CD4-positive, alpha-beta T cell (primary cell): ENCODE measurements around the gene SPC24. TPM values are rescaled to one million over a fixed set of nuclear protein-coding genes. Genes with fewer than 3 reads are reported as not detected.

Source experiments
- ATAC-seq: fragments of 200-7000 bp; cut with Tn5 transposase; one replicate; pipeline ENCODE4 v1.10.0; 2022; ENCODE audit warnings: mild to moderate bottlenecking; ENCODE audit not compliant: poor library complexity
- CTCF ChIA-PET: fragments of 350-600 bp; sonication (Branson Sonifier 250); formaldehyde crosslinking; loops from one replicate; lab custom pipeline; 2021; ENCODE audit warnings: antibody characterized with exemption, inconsistent platforms; lab: Charles Lee
- POLR2A ChIA-PET: fragments of 350-600 bp; sonication (Branson Sonifier 250); formaldehyde crosslinking; loops from one replicate; lab custom pipeline; 2021; ENCODE audit warnings: antibody characterized with exemption, inconsistent platforms; lab: Charles Lee
- DNase-seq, 14 experiments: peaks; one replicate each; pipeline ENCODE4 v3.0.0-alpha.2; 2013 to 2020; ENCODE audit warnings: mixed read lengths in 2 of 14
- H3K27ac ChIP-seq, 2 donors: one replicate each; pipeline versions ENCODE4 v1.5.1 to v1.7.0; 2013; ENCODE audit warnings: low read length in 2 of 2, low read depth in 1 of 2, mild to moderate bottlenecking in 1 of 2
- H3K27me3 ChIP-seq, 2 experiments: 1 replicate in 1 of 2; 2 replicates in 1 of 2; pipeline versions ENCODE4 v1.6.1 to v1.7.0; 2013; ENCODE audit warnings: low read length in 2 of 2, control low read depth in 1 of 2, mild to moderate bottlenecking in 1 of 2, moderate library complexity in 1 of 2; ENCODE audit not compliant: insufficient read depth in 2 of 2, control insufficient read depth in 1 of 2
- H3K36me3 ChIP-seq: one replicate; pipeline ENCODE4 v1.6.1; 2013; ENCODE audit warnings: low read length, control low read depth; ENCODE audit not compliant: insufficient read depth
- H3K4me1 ChIP-seq: one replicate; pipeline ENCODE4 v1.6.1; 2013; ENCODE audit warnings: low read length, control low read depth; ENCODE audit not compliant: insufficient read depth
- H3K4me3 ChIP-seq: one replicate; pipeline ENCODE4 v1.5.1; 2013; ENCODE audit warnings: mild to moderate bottlenecking, low read length, moderate library complexity
- H3K9me3 ChIP-seq, 2 experiments: 1 replicate in 1 of 2; 2 replicates in 1 of 2; pipeline versions ENCODE4 v1.6.1 to v1.7.0; 2013; ENCODE audit warnings: low read length in 2 of 2, mild to moderate bottlenecking in 2 of 2, control low read depth in 1 of 2, moderate library complexity in 1 of 2; ENCODE audit not compliant: control insufficient read depth in 1 of 2, insufficient read depth in 1 of 2
- H3K27ac Mint-ChIP-seq: one replicate; pipeline ENCODE4 v1.8.0; 2020; ENCODE audit warnings: mixed read lengths
- H3K27me3 Mint-ChIP-seq: one replicate; pipeline ENCODE4 v1.8.0; 2021; ENCODE audit warnings: mixed read lengths
- H3K36me3 Mint-ChIP-seq: one replicate; pipeline ENCODE4 v1.8.0; 2021; ENCODE audit warnings: low read depth, mixed read lengths
- H3K4me1 Mint-ChIP-seq: one replicate; pipeline ENCODE4 v1.8.0; 2021; ENCODE audit warnings: low read depth, mixed read lengths
- H3K4me3 Mint-ChIP-seq: one replicate; pipeline ENCODE4 v1.8.0; 2020; ENCODE audit warnings: mild to moderate bottlenecking, mixed read lengths
- H3K9me3 Mint-ChIP-seq: one replicate; pipeline ENCODE4 v1.8.0; 2020; ENCODE audit warnings: mixed read lengths
- intact Hi-C, 2 experiments: fragments of 100-400 bp; cut with DNase I in 1 of 2; cut with micrococcal nuclease in 1 of 2; formaldehyde crosslinking; loops; one replicate each; pipeline versions ENCODE4 v1.15.1 to v1.9.0; 2023 to 2025; cut with DNase I, micrococcal nuclease
- total RNA-seq, 174 experiments: library from RNA in 2 of 174; stranded (reverse) in 2 of 174; gene quantifications; one replicate each; pipeline ENCODE4 v1.2.3 and lab custom pipeline; 2021 to 2026
- TF ChIP-seq, protein P1 (sequence below): fragments of 200-600 bp; IDR thresholded peaks from one replicate; pipeline ENCODE4 v1.8.0; 2022; ENCODE audit warnings: antibody characterized with exemption, mild to moderate bottlenecking

SPC24 gene
- total RNA-seq, 2 experiments from 2014 or later = 0.59 to 1.5 TPM

DNA sequence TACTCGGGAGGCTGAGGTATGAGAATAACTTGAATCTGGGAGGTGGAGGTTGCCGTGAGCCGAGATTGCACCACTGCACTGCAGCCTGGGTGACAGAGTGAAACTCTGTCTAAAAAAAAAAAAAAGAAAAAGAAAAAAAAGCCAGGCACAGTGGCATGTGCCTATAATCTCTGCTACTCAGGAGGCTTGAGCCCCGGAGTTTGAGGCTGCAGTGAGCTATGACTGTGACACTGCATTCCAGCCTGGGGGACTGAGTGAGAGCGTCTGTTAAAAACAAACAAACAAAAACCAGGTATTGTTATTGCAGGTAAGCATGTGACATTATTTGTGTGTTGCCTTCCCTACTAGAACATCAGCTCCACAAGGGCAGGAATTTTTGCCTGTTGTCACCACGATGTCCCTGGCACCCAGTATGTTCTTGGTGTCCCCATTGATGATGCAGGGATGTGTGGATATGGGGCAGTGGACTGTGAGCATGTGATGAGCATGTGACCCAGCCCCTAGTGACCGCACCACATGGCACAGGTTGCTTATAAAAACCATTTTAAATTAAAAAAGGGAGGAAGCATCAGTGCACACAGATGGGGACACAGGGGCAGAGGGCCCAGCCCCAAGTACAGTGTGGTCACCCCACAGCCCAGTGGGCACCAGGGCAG lies 43.3 kb upstream of the SPC24 start:
- TF ChIP-seq, protein P1, sequence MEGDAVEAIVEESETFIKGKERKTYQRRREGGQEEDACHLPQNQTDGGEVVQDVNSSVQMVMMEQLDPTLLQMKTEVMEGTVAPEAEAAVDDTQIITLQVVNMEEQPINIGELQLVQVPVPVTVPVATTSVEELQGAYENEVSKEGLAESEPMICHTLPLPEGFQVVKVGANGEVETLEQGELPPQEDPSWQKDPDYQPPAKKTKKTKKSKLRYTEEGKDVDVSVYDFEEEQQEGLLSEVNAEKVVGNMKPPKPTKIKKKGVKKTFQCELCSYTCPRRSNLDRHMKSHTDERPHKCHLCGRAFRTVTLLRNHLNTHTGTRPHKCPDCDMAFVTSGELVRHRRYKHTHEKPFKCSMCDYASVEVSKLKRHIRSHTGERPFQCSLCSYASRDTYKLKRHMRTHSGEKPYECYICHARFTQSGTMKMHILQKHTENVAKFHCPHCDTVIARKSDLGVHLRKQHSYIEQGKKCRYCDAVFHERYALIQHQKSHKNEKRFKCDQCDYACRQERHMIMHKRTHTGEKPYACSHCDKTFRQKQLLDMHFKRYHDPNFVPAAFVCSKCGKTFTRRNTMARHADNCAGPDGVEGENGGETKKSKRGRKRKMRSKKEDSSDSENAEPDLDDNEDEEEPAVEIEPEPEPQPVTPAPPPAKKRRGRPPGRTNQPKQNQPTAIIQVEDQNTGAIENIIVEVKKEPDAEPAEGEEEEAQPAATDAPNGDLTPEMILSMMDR = no peak
- ATAC-seq (no peak), DNase-seq (no peak)
- Histone ChIP-seq H3K27ac (no peak overlapping the region), H3K4me1 (peaks cover 22% of the 10 kb centered on the region), H3K9me3 (peaks cover 0 to 3% of the 10 kb centered on the region in 2 experiments), H3K27me3 (peaks cover 11% of the 10 kb centered on the region in 2 experiments), H3K36me3 (no peaks in the 10 kb centered on the region), H3K4me3 (no peak overlapping the region)
- CTCF ChIA-PET = no interaction called here
- Mint-ChIP-seq H3K4me3 (peak overlapping the region; percentile 34), H3K27ac (no peak overlapping the region), H3K4me1 (peaks cover 8% of the 10 kb centered on the region), H3K36me3 (no peaks in the 10 kb centered on the region), H3K9me3 (no peaks in the 10 kb centered on the region), H3K27me3 (peaks cover 29% of the 10 kb centered on the region)
- intact Hi-C loops = loop anchor here in 1 of 2 experiments (5.0 kb wide), 1 partner anchor 42 kb away; the partner anchor contains the start of gene SPC24
- POLR2A ChIA-PET = no interaction called here

DNA sequence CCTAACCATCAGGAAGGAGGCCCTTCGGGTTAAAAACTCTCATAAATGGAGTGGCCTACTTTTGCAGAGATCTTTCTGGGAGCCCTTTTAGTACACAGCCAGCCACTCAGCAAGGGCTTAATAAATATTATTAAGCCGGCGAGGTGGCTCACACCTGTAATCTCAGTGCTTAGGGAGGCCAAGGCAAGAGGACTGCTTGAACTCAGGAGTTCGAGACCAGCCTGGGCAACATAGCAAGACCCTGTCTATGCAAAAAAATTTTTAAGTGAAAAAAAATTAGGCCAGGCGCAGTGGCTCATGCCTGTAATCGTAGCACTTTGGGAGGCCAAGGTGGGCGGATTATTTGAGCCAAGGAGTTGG lies 42.6 kb upstream of the SPC24 start:
- H3K27ac Mint-ChIP-seq = no peak overlapping the region
- no peaks in the 10 kb centered on the region for H3K9me3 Mint-ChIP-seq
- H3K4me1 ChIP-seq = peaks cover 22% of the 10 kb centered on the region
- no peak for DNase-seq
- H3K9me3 ChIP-seq = peaks cover 0 to 3% of the 10 kb centered on the region in 2 experiments
- H3K4me3 Mint-ChIP-seq = peak overlapping the region; percentile 43
- no peaks in the 10 kb centered on the region for H3K36me3 Mint-ChIP-seq
- ATAC-seq = no peak
- POLR2A ChIA-PET = no interaction called here
- H3K4me1 Mint-ChIP-seq = peaks cover 8% of the 10 kb centered on the region
- H3K36me3 ChIP-seq = no peaks in the 10 kb centered on the region
- CTCF ChIA-PET = no interaction called here
- peaks cover 11% of the 10 kb centered on the region in 2 experiments for H3K27me3 ChIP-seq
- intact Hi-C loops = loop anchor here in 1 of 2 experiments (5.0 kb wide), 1 partner anchor 41 kb away; the partner anchor contains the start of gene SPC24
- H3K4me3 ChIP-seq = peak overlapping the region; percentile 48
- H3K27ac ChIP-seq = no peak overlapping the region
- peaks cover 22% of the 10 kb centered on the region for H3K27me3 Mint-ChIP-seq
- TF ChIP-seq, protein P1 = no peak

DNA sequence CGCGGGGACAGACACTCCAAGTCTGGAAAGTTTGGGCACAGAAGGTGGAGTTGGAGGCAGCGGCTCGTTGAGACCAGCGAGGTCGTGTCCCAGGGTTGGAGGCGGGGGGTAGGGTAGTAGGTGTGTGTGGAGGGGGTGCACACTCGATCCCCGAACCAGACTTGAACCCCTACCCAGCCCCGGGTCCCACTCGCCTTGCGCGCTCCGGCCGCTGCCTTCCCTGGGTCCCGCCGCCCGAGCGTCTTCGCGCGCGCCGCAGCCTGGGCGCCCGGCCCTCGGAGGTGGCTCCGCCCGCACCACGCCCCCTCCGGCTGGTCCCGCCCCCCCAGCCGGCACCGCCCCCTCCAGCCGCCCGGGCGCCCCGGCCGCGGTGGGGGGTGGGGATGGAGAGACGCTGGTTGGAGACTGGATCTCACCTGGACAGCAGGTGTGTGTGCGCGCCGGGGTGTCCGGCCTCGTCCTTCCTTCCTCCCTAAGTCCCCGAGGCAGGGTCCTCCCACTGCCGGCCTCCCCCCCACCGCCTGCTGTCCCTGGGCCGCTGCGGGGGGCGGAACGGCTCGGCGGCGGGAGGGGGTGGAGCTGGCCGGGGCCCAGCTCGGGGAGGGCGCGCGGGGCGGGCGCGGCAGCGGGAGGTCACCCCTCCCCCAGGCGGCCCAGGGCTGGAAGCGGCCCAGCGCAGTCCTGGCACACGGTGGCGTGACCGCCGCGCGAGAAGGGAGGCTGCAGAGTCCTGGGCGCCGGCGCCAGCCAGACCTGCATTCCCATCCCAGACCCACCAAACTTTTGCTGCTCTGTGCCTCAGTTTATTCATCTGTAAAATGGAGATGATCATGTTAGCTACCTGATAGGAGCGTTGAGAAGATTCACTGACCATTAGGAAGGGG lies 42.0 kb upstream of the SPC24 start, which contains the start of gene KANK2:
TSS of gene KANK2 (minus strand) at position 255 of the 884 bp plus-strand sequence. CDS start 3,034 bp downstream, outside the sequence.
- no peaks in the 10 kb centered on the region for H3K9me3 Mint-ChIP-seq
- intact Hi-C loops = loop anchor here in 1 of 2 experiments (5.0 kb wide), 1 partner anchor 40 kb away; the partner anchor contains the start of gene SPC24
- Histone ChIP-seq H3K27me3 (peaks cover 11% of the 10 kb centered on the region in 2 experiments), H3K4me3 (peak within 1 kb of the TSS; percentile 48), H3K4me1 (peaks cover 22% of the 10 kb centered on the region), H3K36me3 (no peaks in the 10 kb centered on the region), H3K27ac (no peak within 1 kb of the TSS), H3K9me3 (peaks cover 0 to 3% of the 10 kb centered on the region in 2 experiments)
- H3K36me3 Mint-ChIP-seq = no peaks in the 10 kb centered on the region
- DNase-seq = peak; percentile 34 to 86 (median 66)
- POLR2A ChIA-PET = no interaction called here
- TF ChIP-seq, protein P1 = no peak
- H3K27ac Mint-ChIP-seq = no peak within 1 kb of the TSS
- H3K4me3 Mint-ChIP-seq = peak within 1 kb of the TSS; percentile 68
- CTCF ChIA-PET = no interaction called here
- H3K27me3 Mint-ChIP-seq = peaks cover 16% of the 10 kb centered on the region
- H3K4me1 Mint-ChIP-seq = peaks cover 8% of the 10 kb centered on the region
- ATAC-seq = peak; percentile 89
